ENCODE data around the gene PTPRC.

PTPRC gene

GRCh38 chr1:198774421-198774820 is 135.6 kb downstream of the PTPRC start:
- H3K56ac ChIP-seq (ENCODE audit: low read length): no peak overlapping the region
- no peak overlapping the region for H3K27ac ChIP-seq (ENCODE audit: low read depth, low read length)
- H4K5ac ChIP-seq (ENCODE audit: low read length): no peak overlapping the region
- H2BK5ac ChIP-seq (ENCODE audit: low read length): no peak overlapping the region
- no peaks in the 10 kb centered on the region for H3K79me2 ChIP-seq (ENCODE audit: control insufficient read depth, insufficient read depth, low read length)
- H3K9ac ChIP-seq (ENCODE audit: low read length): no peak overlapping the region
- no peaks in the 10 kb centered on the region for H3K4me1 ChIP-seq (ENCODE audit: control insufficient read depth, low read depth, low read length)
- no peak overlapping the region for H3K4me3 ChIP-seq (ENCODE audit: low read length)
- H3K36me3 ChIP-seq (ENCODE audit: control insufficient read depth, insufficient read depth, low read length): no peaks in the 10 kb centered on the region
- H2BK15ac ChIP-seq (replicated peaks; ENCODE audit: low read depth): no peak overlapping the region
- H3K4ac ChIP-seq (ENCODE audit: low read depth, low read length): no peak overlapping the region
- H3K18ac ChIP-seq (ENCODE audit: low read length): no peak overlapping the region
- H3K23ac ChIP-seq (ENCODE audit: low read length): no peak overlapping the region
- no peak overlapping the region for H2AK5ac ChIP-seq (ENCODE audit: low read length)
- H3K4me2 ChIP-seq (ENCODE audit: low read length): no peak overlapping the region
- WGBS (ENCODE audit: extremely low coverage, insufficient coverage, low lambda C conversion rate): no CpG with 5 or more reads among the region's 2 CpGs
- H4K8ac ChIP-seq (ENCODE audit: low read depth, low read length): no peak overlapping the region
- DNase-seq: no peak
- no peaks in the 10 kb centered on the region for H3K27me3 ChIP-seq (ENCODE audit: insufficient read depth, low read length, poor library complexity)
- H3K79me1 ChIP-seq (ENCODE audit: low read length): no peaks in the 10 kb centered on the region
- H2BK120ac ChIP-seq (ENCODE audit: low read depth, low read length): peak overlapping the region; percentile 4

- H2AK5ac ChIP-seq (ENCODE audit: low read length): no peak overlapping the region
- H3K9ac ChIP-seq (ENCODE audit: low read length): no peak overlapping the region
- H2BK15ac ChIP-seq (replicated peaks; ENCODE audit: low read depth): no peak overlapping the region
- H2BK5ac ChIP-seq (ENCODE audit: low read length): no peak overlapping the region
- no CpG with 5 or more reads among the region's 6 CpGs for WGBS (ENCODE audit: extremely low coverage, insufficient coverage, low lambda C conversion rate)
- H3K4me3 ChIP-seq (ENCODE audit: low read length): no peak overlapping the region
- H3K4me1 ChIP-seq (ENCODE audit: control insufficient read depth, low read depth, low read length): no peaks in the 10 kb centered on the region
- H3K36me3 ChIP-seq (ENCODE audit: control insufficient read depth, insufficient read depth, low read length): no peaks in the 10 kb centered on the region
- no peak overlapping the region for H3K27ac ChIP-seq (ENCODE audit: low read depth, low read length)
- H3K56ac ChIP-seq (ENCODE audit: low read length): no peak overlapping the region
- no peaks in the 10 kb centered on the region for H3K79me2 ChIP-seq (ENCODE audit: control insufficient read depth, insufficient read depth, low read length)
- no peaks in the 10 kb centered on the region for H3K79me1 ChIP-seq (ENCODE audit: low read length)
- no peak overlapping the region for H3K4ac ChIP-seq (ENCODE audit: low read depth, low read length)
- H4K8ac ChIP-seq (ENCODE audit: low read depth, low read length): no peak overlapping the region
- no peak overlapping the region for H3K4me2 ChIP-seq (ENCODE audit: low read length)
- no peak overlapping the region for H2BK120ac ChIP-seq (ENCODE audit: low read depth, low read length)
- no peak overlapping the region for H4K5ac ChIP-seq (ENCODE audit: low read length)
- H3K18ac ChIP-seq (ENCODE audit: low read length): no peak overlapping the region
- no peaks in the 10 kb centered on the region for H3K27me3 ChIP-seq (ENCODE audit: insufficient read depth, low read length, poor library complexity)
- peak; percentile 8 for DNase-seq
- H3K23ac ChIP-seq (ENCODE audit: low read length): peak overlapping the region; percentile 71
Observed at GRCh38 chr1:198775606-198776005, 136.8 kb downstream of the PTPRC start.

GRCh38 chr1:198776602-198777029 is 137.8 kb downstream of the PTPRC start:
- WGBS (ENCODE audit: extremely low coverage, insufficient coverage, low lambda C conversion rate): no CpG with 5 or more reads among the region's 4 CpGs
- Histone ChIP-seq H4K8ac (ENCODE audit: low read depth, low read length) (no peak overlapping the region), H3K4me3 (ENCODE audit: low read length) (no peak overlapping the region), H2AK5ac (ENCODE audit: low read length) (no peak overlapping the region), H2BK15ac (replicated peaks; ENCODE audit: low read depth) (no peak overlapping the region), H3K18ac (ENCODE audit: low read length) (no peak overlapping the region), H3K79me2 (ENCODE audit: control insufficient read depth, insufficient read depth, low read length) (no peaks in the 10 kb centered on the region), H3K23ac (ENCODE audit: low read length) (no peak overlapping the region), H3K56ac (ENCODE audit: low read length) (no peak overlapping the region), H2BK120ac (ENCODE audit: low read depth, low read length) (no peak overlapping the region), H3K79me1 (ENCODE audit: low read length) (no peaks in the 10 kb centered on the region), H3K27me3 (ENCODE audit: insufficient read depth, low read length, poor library complexity) (no peaks in the 10 kb centered on the region), H2BK5ac (ENCODE audit: low read length) (no peak overlapping the region), H3K9ac (ENCODE audit: low read length) (no peak overlapping the region), H3K4me1 (ENCODE audit: control insufficient read depth, low read depth, low read length) (no peaks in the 10 kb centered on the region), H4K5ac (ENCODE audit: low read length) (no peak overlapping the region), H3K4me2 (ENCODE audit: low read length) (no peak overlapping the region), H3K27ac (ENCODE audit: low read depth, low read length) (no peak overlapping the region), H3K36me3 (ENCODE audit: control insufficient read depth, insufficient read depth, low read length) (no peaks in the 10 kb centered on the region), H3K4ac (ENCODE audit: low read depth, low read length) (no peak overlapping the region)
- DNase-seq: peak; percentile 2

- H4K5ac ChIP-seq (ENCODE audit: low read length): no peak overlapping the region
- H3K27me3 ChIP-seq (ENCODE audit: insufficient read depth, low read length, poor library complexity): no peaks in the 10 kb centered on the region
- H2BK15ac ChIP-seq (replicated peaks; ENCODE audit: low read depth): no peak overlapping the region
- no peak overlapping the region for H3K4me3 ChIP-seq (ENCODE audit: low read length)
- H3K18ac ChIP-seq (ENCODE audit: low read length): no peak overlapping the region
- no peak overlapping the region for H3K4ac ChIP-seq (ENCODE audit: low read depth, low read length)
- no peaks in the 10 kb centered on the region for H3K36me3 ChIP-seq (ENCODE audit: control insufficient read depth, insufficient read depth, low read length)
- H3K79me1 ChIP-seq (ENCODE audit: low read length): no peaks in the 10 kb centered on the region
- H3K4me2 ChIP-seq (ENCODE audit: low read length): no peak overlapping the region
- no peak overlapping the region for H3K9ac ChIP-seq (ENCODE audit: low read length)
- DNase-seq: peak; percentile 39
- H2BK120ac ChIP-seq (ENCODE audit: low read depth, low read length): no peak overlapping the region
- H4K8ac ChIP-seq (ENCODE audit: low read depth, low read length): no peak overlapping the region
- H2BK5ac ChIP-seq (ENCODE audit: low read length): no peak overlapping the region
- H3K4me1 ChIP-seq (ENCODE audit: control insufficient read depth, low read depth, low read length): no peaks in the 10 kb centered on the region
- no peak overlapping the region for H2AK5ac ChIP-seq (ENCODE audit: low read length)
- H3K27ac ChIP-seq (ENCODE audit: low read depth, low read length): no peak overlapping the region
- no peak overlapping the region for H3K56ac ChIP-seq (ENCODE audit: low read length)
- no peak overlapping the region for H3K23ac ChIP-seq (ENCODE audit: low read length)
- no CpG with 5 or more reads among the region's 4 CpGs for WGBS (ENCODE audit: extremely low coverage, insufficient coverage, low lambda C conversion rate)
- H3K79me2 ChIP-seq (ENCODE audit: control insufficient read depth, insufficient read depth, low read length): no peaks in the 10 kb centered on the region
Observed at GRCh38 chr1:198778049-198778448, 139.2 kb downstream of the PTPRC start.

- H2BK120ac ChIP-seq (ENCODE audit: low read depth, low read length): no peak overlapping the region
- H3K23ac ChIP-seq (ENCODE audit: low read length): no peak overlapping the region
- no peak overlapping the region for H3K56ac ChIP-seq (ENCODE audit: low read length)
- H3K4me3 ChIP-seq (ENCODE audit: low read length): no peak overlapping the region
- H3K27ac ChIP-seq (ENCODE audit: low read depth, low read length): no peak overlapping the region
- no peak overlapping the region for H2BK5ac ChIP-seq (ENCODE audit: low read length)
- no peaks in the 10 kb centered on the region for H3K27me3 ChIP-seq (ENCODE audit: insufficient read depth, low read length, poor library complexity)
- H2AK5ac ChIP-seq (ENCODE audit: low read length): no peak overlapping the region
- no peaks in the 10 kb centered on the region for H3K79me1 ChIP-seq (ENCODE audit: low read length)
- H3K36me3 ChIP-seq (ENCODE audit: control insufficient read depth, insufficient read depth, low read length): no peaks in the 10 kb centered on the region
- no peak overlapping the region for H3K9ac ChIP-seq (ENCODE audit: low read length)
- no peak overlapping the region for H3K18ac ChIP-seq (ENCODE audit: low read length)
- H3K79me2 ChIP-seq (ENCODE audit: control insufficient read depth, insufficient read depth, low read length): no peaks in the 10 kb centered on the region
- no peak for DNase-seq
- H3K4me1 ChIP-seq (ENCODE audit: control insufficient read depth, low read depth, low read length): no peaks in the 10 kb centered on the region
- H4K5ac ChIP-seq (ENCODE audit: low read length): no peak overlapping the region
- WGBS (ENCODE audit: extremely low coverage, insufficient coverage, low lambda C conversion rate): no CpG with 5 or more reads among the region's 1 CpG
- no peak overlapping the region for H3K4ac ChIP-seq (ENCODE audit: low read depth, low read length)
- H2BK15ac ChIP-seq (replicated peaks; ENCODE audit: low read depth): no peak overlapping the region
- H3K4me2 ChIP-seq (ENCODE audit: low read length): no peak overlapping the region
- H4K8ac ChIP-seq (ENCODE audit: low read depth, low read length): no peak overlapping the region
Observed at GRCh38 chr1:198780376-198780775, 141.5 kb downstream of the PTPRC start.

GRCh38 chr1:198788561-198789064 is 149.8 kb downstream of the PTPRC start:
- H3K4me2 ChIP-seq (ENCODE audit: low read length): no peak overlapping the region
- peak; percentile 89 for DNase-seq
- no peaks in the 10 kb centered on the region for H3K36me3 ChIP-seq (ENCODE audit: control insufficient read depth, insufficient read depth, low read length)
- H4K5ac ChIP-seq (ENCODE audit: low read length): no peak overlapping the region
- H3K4me3 ChIP-seq (ENCODE audit: low read length): no peak overlapping the region
- no peaks in the 10 kb centered on the region for H3K4me1 ChIP-seq (ENCODE audit: control insufficient read depth, low read depth, low read length)
- H2BK120ac ChIP-seq (ENCODE audit: low read depth, low read length): no peak overlapping the region
- H3K56ac ChIP-seq (ENCODE audit: low read length): no peak overlapping the region
- no peak overlapping the region for H2BK5ac ChIP-seq (ENCODE audit: low read length)
- no peak overlapping the region for H3K27ac ChIP-seq (ENCODE audit: low read depth, low read length)
- no peak overlapping the region for H2BK15ac ChIP-seq (replicated peaks; ENCODE audit: low read depth)
- no peak overlapping the region for H3K9ac ChIP-seq (ENCODE audit: low read length)
- H3K27me3 ChIP-seq (ENCODE audit: insufficient read depth, low read length, poor library complexity): no peaks in the 10 kb centered on the region
- no peak overlapping the region for H3K23ac ChIP-seq (ENCODE audit: low read length)
- no peaks in the 10 kb centered on the region for H3K79me2 ChIP-seq (ENCODE audit: control insufficient read depth, insufficient read depth, low read length)
- H3K4ac ChIP-seq (ENCODE audit: low read depth, low read length): no peak overlapping the region
- no CpG with 5 or more reads among the region's 3 CpGs for WGBS (ENCODE audit: extremely low coverage, insufficient coverage, low lambda C conversion rate)
- H3K18ac ChIP-seq (ENCODE audit: low read length): no peak overlapping the region
- H4K8ac ChIP-seq (ENCODE audit: low read depth, low read length): no peak overlapping the region
- no peak overlapping the region for H2AK5ac ChIP-seq (ENCODE audit: low read length)
- H3K79me1 ChIP-seq (ENCODE audit: low read length): no peaks in the 10 kb centered on the region

Data from mesendoderm (in vitro differentiated cells).